NCI-H82 treated with DMSO at 0.1 percent for 48 hours (cell line): ENCODE results near the gene PRIM2.
"Not testable (repeated sequence)": the region's sequence is repeated elsewhere in the genome, so short reads cannot be mapped to it uniquely, and the experiment has no call there.

Source experiments
- DNase-seq: peaks from one replicate; lab custom pipeline; 2025; ENCODE audit not compliant: unreplicated experiment; lab: John Stamatoyannopoulos, UW

Gene PRIM2

GRCh38 chr6:57444787-57445186, 127.4 kb downstream of the PRIM2 start:
- DNase-seq, result not testable (repeated sequence)

DNA sequence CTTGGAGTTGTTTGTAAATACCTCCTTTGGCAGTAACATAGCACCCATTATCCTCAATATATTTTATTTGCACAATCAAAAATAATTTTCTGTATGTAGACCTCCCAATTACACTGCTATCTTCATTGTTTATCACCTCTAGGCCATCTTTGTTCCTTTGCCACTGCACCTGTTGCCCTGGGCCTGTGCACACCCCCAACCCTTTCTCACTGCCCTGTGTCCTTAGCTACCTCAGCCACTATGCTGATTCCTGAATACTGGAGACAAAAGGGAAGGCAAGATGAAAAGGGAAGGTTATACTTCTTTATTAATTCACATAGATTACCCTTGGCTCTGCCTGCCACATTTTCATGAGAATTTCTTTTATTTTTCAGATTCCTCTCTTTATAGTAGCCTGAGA, 127.9 kb downstream of the PRIM2 start:
- not testable (repeated sequence) for DNase-seq

GRCh38 chr6:57445790-57446468, 128.5 kb downstream of the PRIM2 start:
- DNase-seq, result not testable (repeated sequence)

DNA sequence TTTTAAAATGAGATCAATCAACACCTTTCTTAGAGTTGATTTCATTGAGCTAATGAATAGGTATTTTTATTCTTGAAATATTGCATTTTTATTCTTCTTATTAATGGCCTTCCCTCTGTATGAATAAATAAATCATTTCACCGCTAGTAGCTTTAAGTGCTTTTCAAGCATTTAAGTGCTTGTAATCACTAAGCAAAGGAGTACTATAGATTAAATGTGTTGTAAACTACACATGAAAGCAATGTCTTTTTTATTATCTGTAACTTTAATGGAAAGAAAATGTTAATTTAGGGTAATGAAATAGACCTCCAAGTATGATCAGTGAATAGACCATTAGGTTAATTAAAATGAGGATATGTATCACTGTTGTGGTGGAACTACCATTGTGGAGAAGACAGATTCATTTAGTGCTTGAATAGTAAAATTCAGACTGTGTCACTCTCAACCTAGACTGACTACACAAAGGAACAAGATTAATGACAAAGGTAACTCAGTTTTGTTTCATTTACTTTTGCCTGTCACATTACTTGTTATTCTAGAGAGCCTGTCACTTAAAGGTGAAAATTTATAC, 132.2 kb downstream of the PRIM2 start:
- DNase-seq, result not testable (repeated sequence)

DNA sequence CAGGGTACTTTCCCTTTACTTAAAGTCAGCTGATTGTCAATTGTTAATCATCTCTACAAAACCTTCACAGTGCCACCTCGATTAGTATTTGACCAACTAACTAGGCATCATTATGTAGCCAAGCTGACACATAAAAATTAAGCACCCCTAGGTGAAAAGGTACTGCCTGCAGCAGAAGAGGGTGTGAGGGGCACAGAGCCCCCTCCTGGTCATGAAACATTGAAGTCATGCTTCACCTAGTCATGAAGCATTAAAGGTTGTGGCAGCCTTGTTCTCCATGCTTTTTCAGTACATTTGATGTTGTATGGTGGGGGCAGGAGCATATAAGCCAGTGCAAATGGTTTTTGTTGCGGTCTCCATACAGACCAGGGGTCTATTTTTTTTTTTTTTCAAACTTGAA, 142.4 kb downstream of the PRIM2 start:
- DNase-seq, result not testable (repeated sequence)

DNA sequence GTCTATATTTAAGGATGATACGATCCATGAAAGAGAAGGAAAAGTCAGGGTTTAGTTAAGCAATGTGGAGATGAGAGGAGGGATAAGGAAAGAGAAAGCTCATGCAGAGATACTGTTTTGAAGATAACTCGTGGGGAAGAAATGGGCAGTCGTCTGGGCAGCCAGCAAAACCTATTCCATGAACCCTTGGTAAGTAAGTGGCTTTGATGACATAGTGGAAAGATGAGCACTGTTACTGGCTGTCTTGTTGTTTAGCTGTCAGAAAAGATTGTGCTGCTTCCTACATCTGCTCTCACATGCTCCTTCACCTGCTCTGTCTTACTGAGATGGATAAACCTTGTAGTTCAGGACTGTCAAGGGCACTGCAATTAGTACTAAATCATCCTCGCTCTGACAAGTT, 143.6 kb downstream of the PRIM2 start:
- not testable (repeated sequence) for DNase-seq

GRCh38 chr6:57463809-57464208, 146.4 kb downstream of the PRIM2 start:
- DNase-seq, result not testable (repeated sequence)

GRCh38 chr6:57465968-57466367, 148.5 kb downstream of the PRIM2 start:
- not testable (repeated sequence) for DNase-seq

- no peak for DNase-seq
Observed at GRCh38 chr6:57469072-57469471, 151.6 kb downstream of the PRIM2 start.

DNA sequence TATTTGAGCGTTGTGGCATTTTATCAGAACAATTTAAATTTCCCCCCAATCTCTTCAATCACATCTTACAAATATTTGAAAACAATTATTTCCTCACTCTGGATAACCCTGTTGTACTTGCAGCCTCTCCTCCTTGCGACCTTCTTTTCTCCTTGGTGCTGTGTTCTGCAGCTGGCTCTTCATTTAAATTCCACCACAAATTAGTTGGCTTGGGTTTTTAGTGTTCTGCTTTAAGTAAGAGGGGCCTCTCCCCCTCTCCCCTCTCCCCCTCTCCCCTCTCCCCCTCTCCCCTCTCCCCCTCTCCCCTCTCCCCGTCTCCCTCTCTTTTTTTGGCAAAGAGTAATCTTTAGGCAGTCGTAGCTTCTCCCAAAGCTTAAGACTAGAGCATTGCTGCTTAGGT, 152.7 kb downstream of the PRIM2 start:
- DNase-seq, result not testable (repeated sequence)

- DNase-seq, result not testable (repeated sequence)
Observed at GRCh38 chr6:57471314-57471864, 154.0 kb downstream of the PRIM2 start.

GRCh38 chr6:57472861-57473362, 155.5 kb downstream of the PRIM2 start:
- DNase-seq, result not testable (repeated sequence)

- not testable (repeated sequence) for DNase-seq
Observed at GRCh38 chr6:57474862-57475475, 157.5 kb downstream of the PRIM2 start.

DNA sequence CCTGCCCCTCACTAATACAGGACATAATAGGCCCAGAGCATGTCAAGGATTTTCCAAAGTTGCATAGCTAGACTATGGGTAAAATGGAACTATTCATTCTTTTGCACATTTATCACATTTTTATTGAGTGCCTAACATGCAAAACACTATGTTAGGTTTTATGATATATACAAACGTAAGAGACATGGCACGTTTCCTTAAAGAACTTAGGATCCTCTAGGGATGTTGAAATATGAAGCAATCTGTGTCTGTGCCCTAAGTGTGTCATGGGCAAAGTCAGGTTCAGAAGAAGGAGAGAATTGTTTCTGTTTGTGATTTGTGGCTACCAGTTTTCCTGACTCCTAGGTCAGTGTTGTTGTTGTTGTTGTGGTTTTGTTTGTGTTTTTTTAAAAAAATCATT, 158.2 kb downstream of the PRIM2 start:
- DNase-seq, result not testable (repeated sequence)

GRCh38 chr6:57480194-57480593, 162.8 kb downstream of the PRIM2 start:
- not testable (repeated sequence) for DNase-seq

DNA sequence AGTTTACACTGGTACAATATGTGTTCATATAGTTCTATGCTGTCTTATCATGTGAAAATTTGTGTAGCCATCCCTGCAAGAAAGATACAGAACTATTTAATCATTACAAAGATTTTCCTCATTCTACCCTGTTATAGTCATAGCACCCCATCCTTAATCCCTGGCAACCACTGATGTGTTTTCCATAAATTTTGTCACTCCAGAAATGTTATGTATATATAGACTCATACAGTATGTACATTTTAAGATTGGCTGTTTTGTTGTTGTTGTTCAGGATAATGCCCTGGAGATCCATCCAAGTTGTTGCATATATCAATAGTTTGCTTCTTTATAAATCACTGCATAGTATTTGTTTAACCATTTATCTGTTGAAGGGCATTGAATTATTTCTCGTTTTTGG, 163.7 kb downstream of the PRIM2 start:
- not testable (repeated sequence) for DNase-seq

- not testable (repeated sequence) for DNase-seq
Observed at GRCh38 chr6:57482471-57482870, 165.0 kb downstream of the PRIM2 start.

- not testable (repeated sequence) for DNase-seq
Observed at GRCh38 chr6:57486494-57487081, 169.2 kb downstream of the PRIM2 start.

DNA sequence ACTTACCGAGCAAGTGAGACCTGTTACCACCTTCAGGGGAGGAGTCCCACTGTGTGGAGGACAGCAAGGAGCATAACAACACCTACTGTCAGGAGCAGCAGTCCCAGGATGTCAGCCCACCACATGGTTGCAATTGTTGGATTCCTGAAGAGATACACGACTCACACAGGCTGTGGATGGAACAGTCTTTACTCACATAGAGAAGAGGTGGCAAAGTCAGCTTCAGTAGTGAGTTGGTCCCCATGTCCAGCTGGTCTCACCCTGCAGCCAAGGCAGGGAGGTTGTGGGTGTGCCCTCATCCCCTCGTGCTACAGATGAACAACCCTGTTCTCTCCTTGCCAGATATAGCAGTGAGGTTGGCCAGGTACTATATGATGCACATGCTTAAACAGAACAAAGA, 171.1 kb downstream of the PRIM2 start:
- not testable (repeated sequence) for DNase-seq

GRCh38 chr6:57489887-57490286, 172.5 kb downstream of the PRIM2 start:
- DNase-seq, result peak; percentile 77

GRCh38 chr6:57491795-57492194, 174.4 kb downstream of the PRIM2 start:
- DNase-seq, result not testable (repeated sequence)
